Measurements from ENCODE around the gene GNB1L.

GNB1L gene

GRCh38 chr22:19784384-19785175 lies 70.1 kb downstream of the GNB1L start:
- Histone ChIP-seq H3K27me3 (ENCODE audit: insufficient read depth, poor library complexity, severe bottlenecking) (no peaks in the 10 kb centered on the region), H3K4me3 (replicated peaks; ENCODE audit: insufficient read depth, low read length) (no peak overlapping the region), H3K27ac (replicated peaks) (no peak overlapping the region)
- TF ChIP-seq POLR2AphosphoS5 (IDR thresholded peaks at IDR 0.05; ENCODE audit: low read depth) (no peak), CTCF (IDR thresholded peaks at IDR 0.05; ENCODE audit: insufficient read depth, low read length) (no peak), REST (IDR thresholded peaks at IDR 0.05; ENCODE audit: insufficient replicate concordance, low read depth) (no peak), SPI1 (IDR thresholded peaks at IDR 0.05; ENCODE audit: borderline replicate concordance, low read depth) (no peak), GABPA (IDR thresholded peaks at IDR 0.05; ENCODE audit: low read depth) (no peak)
- no peak for DNase-seq (ENCODE audit: low read depth in 1 of 2, low spot score in 1 of 2)

GRCh38 chr22:19783586-19784383 lies 70.9 kb downstream of the GNB1L start:
- Histone ChIP-seq H3K27me3 (ENCODE audit: insufficient read depth, poor library complexity, severe bottlenecking) (no peaks in the 10 kb centered on the region), H3K4me3 (replicated peaks; ENCODE audit: insufficient read depth, low read length) (no peak overlapping the region)
- no peak for TF ChIP-seq SPI1 (IDR thresholded peaks at IDR 0.05; ENCODE audit: borderline replicate concordance, low read depth)
- TF ChIP-seq POLR2AphosphoS5 (IDR thresholded peaks at IDR 0.05; ENCODE audit: low read depth) = no peak
- no peak for TF ChIP-seq CTCF (IDR thresholded peaks at IDR 0.05; ENCODE audit: insufficient read depth, low read length)
- TF ChIP-seq REST (IDR thresholded peaks at IDR 0.05; ENCODE audit: insufficient replicate concordance, low read depth) = no peak
- no peak for TF ChIP-seq GABPA (IDR thresholded peaks at IDR 0.05; ENCODE audit: low read depth)

GRCh38 chr22:19782533-19782932 lies 72.1 kb downstream of the GNB1L start:
- Histone ChIP-seq H3K27me3 (ENCODE audit: insufficient read depth, poor library complexity, severe bottlenecking) (no peaks in the 10 kb centered on the region), H3K27ac (replicated peaks) (no peak overlapping the region), H3K4me3 (replicated peaks; ENCODE audit: insufficient read depth, low read length) (no peak overlapping the region)
- TF ChIP-seq GABPA (IDR thresholded peaks at IDR 0.05; ENCODE audit: low read depth) (no peak), REST (IDR thresholded peaks at IDR 0.05; ENCODE audit: insufficient replicate concordance, low read depth) (no peak), POLR2AphosphoS5 (IDR thresholded peaks at IDR 0.05; ENCODE audit: low read depth) (no peak), CTCF (IDR thresholded peaks at IDR 0.05; ENCODE audit: insufficient read depth, low read length) (no peak), SPI1 (IDR thresholded peaks at IDR 0.05; ENCODE audit: borderline replicate concordance, low read depth) (no peak)
- no peak for DNase-seq (ENCODE audit: low read depth in 1 of 2, low spot score in 1 of 2)

More at GRCh38 chr22:19783586-19784383, 70.9 kb downstream of the GNB1L start:
- no peak for DNase-seq (ENCODE audit: low read depth in 1 of 2, low spot score in 1 of 2)
- H3K27ac ChIP-seq (replicated peaks) = no peak overlapping the region
